OCI-LY1 (cell line): ENCODE measurements around the gene UGT1A5.

Source experiments
- H2AFZ ChIP-seq: fragments of 200-600 bp; sonication (generic), shearing (Covaris generic); 2 replicates; pipeline ENCODE4 v1.6.0; 2014; ENCODE audit warnings: antibody characterized with exemption, mild to moderate bottlenecking, low read length
- H3F3A ChIP-seq: fragments of 200-600 bp; sonication (generic), shearing (Covaris generic); 2 replicates; pipeline ENCODE4 v1.6.0; 2014; ENCODE audit warnings: mild to moderate bottlenecking, antibody characterized with exemption, low read length, moderate library complexity; ENCODE audit not compliant: insufficient read depth
- H3K27ac ChIP-seq: fragments of 200-600 bp; sonication (generic); 2 replicates; pipeline ENCODE4 v1.5.1; 2014; ENCODE audit warnings: low read length, mixed run types, mild to moderate bottlenecking, low read depth; ENCODE audit not compliant: poor library complexity, severe bottlenecking
- H3K27me3 ChIP-seq: fragments of 200-600 bp; sonication (generic); 2 replicates; pipeline ENCODE4 v1.6.0; 2014; ENCODE audit warnings: antibody characterized with exemption, mild to moderate bottlenecking, low read length, moderate library complexity; ENCODE audit not compliant: insufficient read depth
- H3K36me3 ChIP-seq: fragments of 200-600 bp; sonication (generic); 2 replicates; pipeline ENCODE4 v1.6.1; 2014; ENCODE audit warnings: mild to moderate bottlenecking, antibody characterized with exemption, low read length, moderate library complexity, mixed read lengths; ENCODE audit not compliant: insufficient read depth
- H3K4me1 ChIP-seq: fragments of 200-600 bp; sonication (generic); 2 replicates; pipeline ENCODE4 v1.5.1; 2014; ENCODE audit warnings: mild to moderate bottlenecking, low read length, moderate library complexity; ENCODE audit not compliant: insufficient read depth, severe bottlenecking
- H3K4me2 ChIP-seq: fragments of 200-600 bp; sonication (generic), shearing (Covaris generic); 2 replicates; pipeline ENCODE4 v1.6.1; 2014; ENCODE audit warnings: low read length
- H3K4me3 ChIP-seq: fragments of 200-600 bp; sonication (generic); 2 replicates; pipeline ENCODE4 v1.5.1; 2014; ENCODE audit warnings: low read length, low read depth, mild to moderate bottlenecking, mixed read lengths; ENCODE audit not compliant: poor library complexity, severe bottlenecking
- H3K79me2 ChIP-seq: fragments of 200-600 bp; shearing (Covaris generic); 2 replicates; pipeline ENCODE4 v1.6.1; 2016; ENCODE audit warnings: mixed run types, low read length, mixed read lengths; ENCODE audit not compliant: insufficient read depth
- H3K9ac ChIP-seq: fragments of 200-600 bp; sonication (generic), shearing (Covaris generic); 2 replicates; pipeline ENCODE4 v1.6.1; 2014; ENCODE audit warnings: mild to moderate bottlenecking, low read length, mixed read lengths
- H3K9me2 ChIP-seq: fragments of 200-600 bp; sonication (generic), shearing (Covaris generic); 2 replicates; pipeline ENCODE4 v1.6.1; 2014; ENCODE audit warnings: low read depth, mild to moderate bottlenecking, low read length, mixed read lengths
- H3K9me3 ChIP-seq: fragments of 200-600 bp; shearing (Covaris generic); 2 replicates; pipeline ENCODE4 v1.6.1; 2014; ENCODE audit warnings: low read length, mixed read lengths
- H4K20me1 ChIP-seq: fragments of 200-600 bp; sonication (generic), shearing (Covaris generic); 2 replicates; pipeline ENCODE4 v1.6.0; 2016; ENCODE audit warnings: mild to moderate bottlenecking, low read length; ENCODE audit not compliant: insufficient read depth
- EZH2 ChIP-seq: fragments of 200-600 bp; sonication (generic), shearing (Covaris generic); IDR thresholded peaks from 2 replicates; pipeline ENCODE4 v1.8.0; 2017; ENCODE audit warnings: borderline replicate concordance, mixed run types, mild to moderate bottlenecking, antibody characterized with exemption, low read length, moderate library complexity, mixed read lengths
- TF ChIP-seq, protein P1 (sequence below): fragments of 200-600 bp; sonication (generic), shearing (Covaris generic); IDR thresholded peaks from 2 replicates; pipeline ENCODE4 v1.5.1; 2017; ENCODE audit warnings: mild to moderate bottlenecking, antibody characterized with exemption, low read length, moderate library complexity, mixed read lengths

UGT1A5 gene

DNA sequence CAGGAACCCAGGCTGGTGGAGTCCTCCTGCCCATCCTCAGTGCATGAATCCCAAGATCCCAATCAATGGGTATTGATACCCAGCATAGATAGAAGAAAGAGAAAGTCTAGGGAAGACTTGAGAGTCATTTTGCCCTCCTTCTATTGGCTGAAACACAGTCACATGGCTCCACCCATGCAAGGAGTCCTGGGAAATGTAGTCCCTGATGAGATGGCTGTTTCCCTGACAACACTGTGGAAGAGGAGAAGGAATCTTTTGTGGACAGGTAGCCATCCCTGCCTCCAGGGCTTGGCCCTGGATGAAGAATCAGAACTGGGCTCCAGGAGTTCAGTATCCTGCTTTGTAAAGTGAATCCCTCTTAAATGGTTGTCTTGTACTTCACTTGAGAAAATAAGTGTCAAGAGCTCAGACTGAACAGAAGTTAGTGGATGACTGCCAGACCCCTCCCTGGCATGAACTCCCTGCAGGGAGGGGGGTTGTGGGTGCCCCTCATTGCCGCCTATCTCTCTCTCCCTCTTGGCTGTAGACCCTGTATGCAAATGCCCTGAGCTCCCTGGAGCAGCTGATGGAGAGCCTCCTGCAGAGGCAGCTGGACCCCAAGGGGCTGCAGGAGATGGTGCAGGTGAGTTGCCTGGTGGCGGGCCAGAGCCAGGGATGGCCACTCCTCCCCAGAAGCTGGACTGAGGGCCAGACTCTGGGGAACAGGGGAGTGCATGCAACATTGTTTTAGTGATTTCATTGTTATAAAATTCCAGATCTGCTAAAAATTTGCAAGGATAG lies 101.5 kb downstream of the UGT1A5 start:
- no peaks in the 10 kb centered on the region for H3K4me1 ChIP-seq
- TF ChIP-seq, protein P1, sequence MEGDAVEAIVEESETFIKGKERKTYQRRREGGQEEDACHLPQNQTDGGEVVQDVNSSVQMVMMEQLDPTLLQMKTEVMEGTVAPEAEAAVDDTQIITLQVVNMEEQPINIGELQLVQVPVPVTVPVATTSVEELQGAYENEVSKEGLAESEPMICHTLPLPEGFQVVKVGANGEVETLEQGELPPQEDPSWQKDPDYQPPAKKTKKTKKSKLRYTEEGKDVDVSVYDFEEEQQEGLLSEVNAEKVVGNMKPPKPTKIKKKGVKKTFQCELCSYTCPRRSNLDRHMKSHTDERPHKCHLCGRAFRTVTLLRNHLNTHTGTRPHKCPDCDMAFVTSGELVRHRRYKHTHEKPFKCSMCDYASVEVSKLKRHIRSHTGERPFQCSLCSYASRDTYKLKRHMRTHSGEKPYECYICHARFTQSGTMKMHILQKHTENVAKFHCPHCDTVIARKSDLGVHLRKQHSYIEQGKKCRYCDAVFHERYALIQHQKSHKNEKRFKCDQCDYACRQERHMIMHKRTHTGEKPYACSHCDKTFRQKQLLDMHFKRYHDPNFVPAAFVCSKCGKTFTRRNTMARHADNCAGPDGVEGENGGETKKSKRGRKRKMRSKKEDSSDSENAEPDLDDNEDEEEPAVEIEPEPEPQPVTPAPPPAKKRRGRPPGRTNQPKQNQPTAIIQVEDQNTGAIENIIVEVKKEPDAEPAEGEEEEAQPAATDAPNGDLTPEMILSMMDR = no peak
- no peak for TF ChIP-seq EZH2
- H2AFZ ChIP-seq = no peak overlapping the region
- no peaks in the 10 kb centered on the region for H3K9me2 ChIP-seq
- no peaks in the 10 kb centered on the region for H3K27me3 ChIP-seq
- H3F3A ChIP-seq = no peaks in the 10 kb centered on the region
- H3K4me3 ChIP-seq = no peak overlapping the region
- H3K9ac ChIP-seq = no peak overlapping the region
- H3K9me3 ChIP-seq = no peaks in the 10 kb centered on the region
- H3K36me3 ChIP-seq = no peaks in the 10 kb centered on the region; the same call in 1 of the 2 replicates
- H4K20me1 ChIP-seq = no peaks in the 10 kb centered on the region
- H3K27ac ChIP-seq = no peak overlapping the region
- no peak overlapping the region for H3K4me2 ChIP-seq
- H3K79me2 ChIP-seq = no peaks in the 10 kb centered on the region

DNA sequence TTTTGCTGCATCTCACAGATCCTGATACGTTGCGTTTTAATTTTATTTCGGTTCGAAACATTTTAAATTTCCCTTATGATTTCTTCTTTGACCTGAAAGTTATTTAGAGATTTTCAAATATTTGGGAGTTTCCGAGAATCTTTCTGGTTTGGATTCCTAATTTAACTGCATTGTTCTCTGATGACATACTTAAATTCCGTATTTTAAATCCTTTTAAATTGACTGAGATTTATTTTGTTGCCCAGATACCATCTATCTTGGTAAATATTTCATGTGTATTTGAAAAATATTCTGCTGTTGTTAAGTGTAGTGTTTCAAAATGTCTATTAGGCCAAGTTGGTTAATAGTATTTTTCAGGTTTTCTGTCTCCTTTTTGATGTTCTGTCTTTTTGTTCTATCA lies 103.2 kb downstream of the UGT1A5 start:
- Histone ChIP-seq H3K4me1 (no peaks in the 10 kb centered on the region), H3K27me3 (peaks cover 4% of the 10 kb centered on the region; the same call in 1 of the 2 replicates), H4K20me1 (no peaks in the 10 kb centered on the region), H3K9ac (no peak overlapping the region), H3K4me3 (no peak overlapping the region), H3K9me3 (no peaks in the 10 kb centered on the region), H3K79me2 (no peaks in the 10 kb centered on the region), H2AFZ (no peak overlapping the region), H3K9me2 (no peaks in the 10 kb centered on the region), H3K4me2 (no peak overlapping the region), H3K27ac (no peak overlapping the region), H3F3A (no peaks in the 10 kb centered on the region), H3K36me3 (no peaks in the 10 kb centered on the region)
- TF ChIP-seq, protein P1 = no peak
- TF ChIP-seq EZH2 = no peak

DNA sequence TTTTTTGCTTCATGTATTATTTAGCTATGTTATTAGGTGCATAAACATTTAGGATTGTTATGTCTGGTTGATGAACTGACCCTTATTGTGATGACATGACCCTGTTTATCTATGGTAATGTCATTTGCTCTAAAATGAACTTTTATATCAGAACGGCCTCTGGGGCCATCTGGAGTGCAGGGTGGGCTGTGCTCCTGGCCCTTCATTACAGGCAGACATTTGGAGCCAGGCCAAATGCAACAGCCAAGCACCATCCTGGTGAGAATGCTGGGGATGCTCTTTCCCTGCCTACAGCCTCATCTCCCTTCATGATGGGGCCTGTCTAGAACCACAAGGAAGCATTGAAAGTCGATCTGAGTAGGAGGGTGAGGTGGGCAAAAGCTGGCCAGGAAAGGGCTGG lies 103.6 kb downstream of the UGT1A5 start:
- Histone ChIP-seq H3K27me3 (peaks cover 4% of the 10 kb centered on the region; the same call in 1 of the 2 replicates), H4K20me1 (no peaks in the 10 kb centered on the region), H3K4me1 (no peaks in the 10 kb centered on the region), H3K79me2 (no peaks in the 10 kb centered on the region), H3K9me3 (no peaks in the 10 kb centered on the region), H3K4me2 (no peak overlapping the region), H3K27ac (no peak overlapping the region), H3K4me3 (no peak overlapping the region), H3K36me3 (no peaks in the 10 kb centered on the region), H3K9ac (no peak overlapping the region), H3K9me2 (no peaks in the 10 kb centered on the region), H2AFZ (no peak overlapping the region), H3F3A (no peaks in the 10 kb centered on the region)
- no peak for TF ChIP-seq EZH2
- TF ChIP-seq, protein P1 = no peak
